ENCODE results near the gene NAGPA. TPM values are rescaled to one million over a fixed set of nuclear protein-coding genes. Genes with fewer than 3 reads are reported as not detected.
"Not testable (repeated sequence)": the region's sequence is repeated elsewhere in the genome, so short reads cannot be mapped to it uniquely, and the experiment has no call there.

Gene NAGPA
- 10 to 100 TPM; 15.6 TPM for total RNA-seq

GRCh38 chr16:5033256-5034166 is at the start of gene NAGPA:
TSS of gene NAGPA (minus strand) at chr16:5033935. CDS start at chr16:5033914, 21 bp downstream.
- Mint-ChIP-seq H3K4me3 (peak within 1 kb of the TSS; percentile 82), H3K36me3 (ENCODE audit: low read depth) (no peaks in the 10 kb centered on the region), H3K4me1 (ENCODE audit: low read depth) (peaks cover 23% of the 10 kb centered on the region), H3K27ac (peak within 1 kb of the TSS; percentile 86), H3K9me3 (ENCODE audit: insufficient read depth) (no peaks in the 10 kb centered on the region), H3K27me3 (ENCODE audit: low read depth) (no peaks in the 10 kb centered on the region)
- ChIA-PET CTCF (interaction anchor here (0.7 to 1.2 kb wide), 3 partner anchors 13 to 23 kb away, joined by 3 to 4 read pairs (median 3); no protein-coding TSS in a partner anchor), POLR2A (interaction anchor here (0.6 to 3.9 kb wide), 5 partner anchors 11 to 357 kb away, joined by 3 to 18 read pairs (median 3); partner anchors contain the start of gene ALG1)
- DNase-seq: peak; percentile 90
- ATAC-seq: peak; percentile 96

- POLR2A ChIA-PET; H3K4me1 Mint-ChIP-seq (ENCODE audit: low read depth); ATAC-seq; H3K4me3 Mint-ChIP-seq; CTCF ChIA-PET; H3K9me3 Mint-ChIP-seq (ENCODE audit: insufficient read depth); H3K27ac Mint-ChIP-seq; DNase-seq; H3K27me3 Mint-ChIP-seq (ENCODE audit: low read depth): not testable (repeated sequence)
- peaks cover 35% of the 10 kb centered on the region for H3K36me3 Mint-ChIP-seq (ENCODE audit: low read depth)
These were observed 47.3 kb upstream of the NAGPA start for GRCh38 chr16:5080996-5081395.

- POLR2A ChIA-PET; ATAC-seq; CTCF ChIA-PET; DNase-seq; H3K27ac Mint-ChIP-seq; H3K4me1 Mint-ChIP-seq (ENCODE audit: low read depth); H3K4me3 Mint-ChIP-seq; H3K9me3 Mint-ChIP-seq (ENCODE audit: insufficient read depth); H3K27me3 Mint-ChIP-seq (ENCODE audit: low read depth): not testable (repeated sequence)
- peaks cover 35% of the 10 kb centered on the region for H3K36me3 Mint-ChIP-seq (ENCODE audit: low read depth)
These were observed 46.7 kb upstream of the NAGPA start for GRCh38 chr16:5080461-5080860.

- ATAC-seq: no peak
- ChIA-PET POLR2A (no interaction called here), CTCF (no interaction called here)
- DNase-seq: no peak
- no peak overlapping the region for H3K4me3 Mint-ChIP-seq
- H3K9me3 Mint-ChIP-seq (ENCODE audit: insufficient read depth): no peaks in the 10 kb centered on the region
- no peaks in the 10 kb centered on the region for H3K27me3 Mint-ChIP-seq (ENCODE audit: low read depth)
- H3K27ac Mint-ChIP-seq: no peak overlapping the region
- H3K36me3 Mint-ChIP-seq (ENCODE audit: low read depth): peaks cover 30% of the 10 kb centered on the region
- H3K4me1 Mint-ChIP-seq (ENCODE audit: low read depth): peaks cover 2% of the 10 kb centered on the region
These were observed 44.9 kb upstream of the NAGPA start for GRCh38 chr16:5078626-5079025.

GRCh38 chr16:5077304-5077703 is 43.6 kb upstream of the NAGPA start:
- ChIA-PET POLR2A (no interaction called here), CTCF (no interaction called here)
- peaks cover 28% of the 10 kb centered on the region for H3K36me3 Mint-ChIP-seq (ENCODE audit: low read depth)
- no peak overlapping the region for H3K27ac Mint-ChIP-seq
- DNase-seq (no peak), ATAC-seq (no peak)
- no peaks in the 10 kb centered on the region for H3K27me3 Mint-ChIP-seq (ENCODE audit: low read depth)
- H3K9me3 Mint-ChIP-seq (ENCODE audit: insufficient read depth): no peaks in the 10 kb centered on the region
- H3K4me1 Mint-ChIP-seq (ENCODE audit: low read depth): peaks cover 13% of the 10 kb centered on the region
- no peak overlapping the region for H3K4me3 Mint-ChIP-seq

- Mint-ChIP-seq H3K4me3 (no peak overlapping the region), H3K4me1 (ENCODE audit: low read depth) (peaks cover 26% of the 10 kb centered on the region), H3K9me3 (ENCODE audit: insufficient read depth) (no peaks in the 10 kb centered on the region), H3K27ac (no peak overlapping the region), H3K36me3 (ENCODE audit: low read depth) (peaks cover 26% of the 10 kb centered on the region), H3K27me3 (ENCODE audit: low read depth) (no peaks in the 10 kb centered on the region)
- DNase-seq (no peak), ATAC-seq (no peak)
- CTCF ChIA-PET: interaction anchor here (1.1 to 3.8 kb wide), 3 partner anchors 9 to 19 kb away, joined by 3 to 18 read pairs (median 5); no protein-coding TSS in a partner anchor
- POLR2A ChIA-PET: no interaction called here
These were observed 41.9 kb upstream of the NAGPA start for GRCh38 chr16:5075637-5076036.

GRCh38 chr16:5073771-5074170 is 40.0 kb upstream of the NAGPA start:
- CTCF ChIA-PET: interaction anchor here (1.1 to 3.8 kb wide), 2 partner anchors 11 to 17 kb away, joined by 3 to 18 read pairs; no protein-coding TSS in a partner anchor
- Mint-ChIP-seq H3K36me3 (ENCODE audit: low read depth) (peaks cover 24% of the 10 kb centered on the region), H3K4me1 (ENCODE audit: low read depth) (peaks cover 26% of the 10 kb centered on the region)
- not testable (repeated sequence) for H3K9me3 Mint-ChIP-seq (ENCODE audit: insufficient read depth); ATAC-seq; DNase-seq; H3K27ac Mint-ChIP-seq; H3K27me3 Mint-ChIP-seq (ENCODE audit: low read depth); H3K4me3 Mint-ChIP-seq
- POLR2A ChIA-PET: interaction anchor here (0.6 kb wide), 1 partner anchor 12 kb away, joined by 3 read pairs; no protein-coding TSS in a partner anchor

GRCh38 chr16:5073279-5073629 is 39.5 kb upstream of the NAGPA start:
- Mint-ChIP-seq H3K9me3 (ENCODE audit: insufficient read depth) (no peaks in the 10 kb centered on the region), H3K27ac (peak overlapping the region; percentile 92), H3K4me1 (ENCODE audit: low read depth) (peaks cover 26% of the 10 kb centered on the region), H3K4me3 (peak overlapping the region; percentile 86), H3K36me3 (ENCODE audit: low read depth) (peaks cover 21% of the 10 kb centered on the region), H3K27me3 (ENCODE audit: low read depth) (no peaks in the 10 kb centered on the region)
- ChIA-PET CTCF (interaction anchor here (1.1 to 3.8 kb wide), 4 partner anchors 12 to 17 kb away, joined by 3 to 18 read pairs (median 4); no protein-coding TSS in a partner anchor), POLR2A (interaction anchor here (0.6 kb wide), 1 partner anchor 13 kb away, joined by 3 read pairs; no protein-coding TSS in a partner anchor)
- DNase-seq (no peak), ATAC-seq (no peak)

GRCh38 chr16:5072334-5073278 is 38.9 kb upstream of the NAGPA start:
- POLR2A ChIA-PET: interaction anchor here (1.0 to 2.3 kb wide), 3 partner anchors 10 to 40 kb away, joined by 3 to 18 read pairs (median 3); partner anchors contain the start of gene NAGPA
- Mint-ChIP-seq H3K4me3 (peak overlapping the region; percentile 86), H3K27ac (peak overlapping the region; percentile 92), H3K9me3 (ENCODE audit: insufficient read depth) (no peaks in the 10 kb centered on the region), H3K4me1 (ENCODE audit: low read depth) (peaks cover 26% of the 10 kb centered on the region), H3K27me3 (ENCODE audit: low read depth) (no peaks in the 10 kb centered on the region), H3K36me3 (ENCODE audit: low read depth) (peaks cover 15% of the 10 kb centered on the region)
- CTCF ChIA-PET: interaction anchor here (0.9 to 3.8 kb wide), 7 partner anchors 10 to 25 kb away, joined by 3 to 18 read pairs (median 4); partner anchors contain the start of gene EEF2KMT
- ATAC-seq (no peak), DNase-seq (no peak)

GRCh38 chr16:5071681-5072333 is 38.1 kb upstream of the NAGPA start, which contains the start of gene ALG1:
TSS of gene ALG1 (plus strand) at chr16:5071843. CDS start at chr16:5071850, 7 bp downstream.
- H3K4me1 Mint-ChIP-seq (ENCODE audit: low read depth): peaks cover 26% of the 10 kb centered on the region
- peak within 1 kb of the TSS; percentile 86 for H3K4me3 Mint-ChIP-seq
- ChIA-PET POLR2A (interaction anchor here (1.0 to 2.3 kb wide), 5 partner anchors 9 to 114 kb away, joined by 3 to 18 read pairs (median 3); partner anchors contain the start of genes NAGPA and SEC14L5), CTCF (interaction anchor here (0.9 to 3.8 kb wide), 7 partner anchors 11 to 25 kb away, joined by 3 to 18 read pairs (median 4); partner anchors contain the start of gene EEF2KMT)
- H3K27me3 Mint-ChIP-seq (ENCODE audit: low read depth): no peaks in the 10 kb centered on the region
- ATAC-seq: peak; percentile 94
- peak within 1 kb of the TSS; percentile 92 for H3K27ac Mint-ChIP-seq
- H3K36me3 Mint-ChIP-seq (ENCODE audit: low read depth): peaks cover 15% of the 10 kb centered on the region
- H3K9me3 Mint-ChIP-seq (ENCODE audit: insufficient read depth): no peaks in the 10 kb centered on the region
- peak; percentile 92 for DNase-seq

GRCh38 chr16:5071341-5071680 is 37.6 kb upstream of the NAGPA start:
- CTCF ChIA-PET: no interaction called here
- Mint-ChIP-seq H3K4me3 (peak overlapping the region; percentile 86), H3K27ac (peak overlapping the region; percentile 92), H3K9me3 (ENCODE audit: insufficient read depth) (no peaks in the 10 kb centered on the region), H3K4me1 (ENCODE audit: low read depth) (peaks cover 26% of the 10 kb centered on the region), H3K27me3 (ENCODE audit: low read depth) (no peaks in the 10 kb centered on the region), H3K36me3 (ENCODE audit: low read depth) (peaks cover 12% of the 10 kb centered on the region)
- ATAC-seq (no peak), DNase-seq (no peak)
- POLR2A ChIA-PET: interaction anchor here (1.1 to 2.3 kb wide), 4 partner anchors 8 to 113 kb away, joined by 3 to 18 read pairs (median 4); partner anchors contain the start of genes NAGPA and SEC14L5

Measured in activated CD8-positive, alpha-beta T cell treated with anti-CD3 and anti-CD28 coated beads, Interleukin-2, amount 10 ng/mL, durations not matched to agents 7 days and 5 days (primary cell).